HL-60 (cell line): ENCODE data around the gene SGCG.

Experiments
- DNase-seq, 2 experiments: peaks; one replicate each; pipeline ENCODE4 v3.0.0-alpha.2; 2010 to 2020; ENCODE audit warnings: low read depth in 1 of 2, low spot score in 1 of 2
- H3K27ac ChIP-seq: fragments of 250-450 bp; sonication (Bioruptor Pico); replicated peaks from 2 replicates; pipeline ENCODE4 v1.5.1; 2020; ENCODE audit warnings: mild to moderate bottlenecking, moderate library complexity
- H3K27me3 ChIP-seq: fragments of 250-450 bp; sonication (Bioruptor Pico); 2 replicates; pipeline ENCODE4 v1.5.1; 2021; ENCODE audit warnings: mild to moderate bottlenecking, moderate library complexity; ENCODE audit not compliant: insufficient read depth, poor library complexity, severe bottlenecking
- H3K4me3 ChIP-seq: replicated peaks from 2 replicates; pipeline ENCODE4 v1.5.1; 2011; ENCODE audit warnings: mild to moderate bottlenecking, control low read depth, low read length; ENCODE audit not compliant: insufficient read depth
- GABPA ChIP-seq: IDR thresholded peaks from 2 replicates; pipeline ENCODE4 v1.6.1; 2012; ENCODE audit warnings: low read depth
- POLR2AphosphoS5 ChIP-seq: IDR thresholded peaks from 2 replicates; pipeline ENCODE4 v1.6.1; 2012; ENCODE audit warnings: low read depth
- REST ChIP-seq: IDR thresholded peaks from 2 replicates; pipeline ENCODE4 v1.6.1; 2012; ENCODE audit warnings: low read depth; ENCODE audit not compliant: insufficient replicate concordance
- SPI1 ChIP-seq: IDR thresholded peaks from 2 replicates; pipeline ENCODE4 v1.6.1; 2012; ENCODE audit warnings: low read depth, mild to moderate bottlenecking, borderline replicate concordance
- long read RNA-seq: library from polyadenylated mRNA; unstranded; transcript quantifications from one replicate; pipeline ENCODE4 v2.0.0, GENCODE V29; 2020
- TF ChIP-seq, protein P1 (sequence below): IDR thresholded peaks from one replicate; pipeline ENCODE4 v1.5.1; 2011; ENCODE audit warnings: low read length, control low read depth, inconsistent platforms; ENCODE audit not compliant: insufficient read depth

SGCG gene, protein sequence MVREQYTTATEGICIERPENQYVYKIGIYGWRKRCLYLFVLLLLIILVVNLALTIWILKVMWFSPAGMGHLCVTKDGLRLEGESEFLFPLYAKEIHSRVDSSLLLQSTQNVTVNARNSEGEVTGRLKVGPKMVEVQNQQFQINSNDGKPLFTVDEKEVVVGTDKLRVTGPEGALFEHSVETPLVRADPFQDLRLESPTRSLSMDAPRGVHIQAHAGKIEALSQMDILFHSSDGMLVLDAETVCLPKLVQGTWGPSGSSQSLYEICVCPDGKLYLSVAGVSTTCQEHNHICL
- long read RNA-seq: 0 reads

DNA sequence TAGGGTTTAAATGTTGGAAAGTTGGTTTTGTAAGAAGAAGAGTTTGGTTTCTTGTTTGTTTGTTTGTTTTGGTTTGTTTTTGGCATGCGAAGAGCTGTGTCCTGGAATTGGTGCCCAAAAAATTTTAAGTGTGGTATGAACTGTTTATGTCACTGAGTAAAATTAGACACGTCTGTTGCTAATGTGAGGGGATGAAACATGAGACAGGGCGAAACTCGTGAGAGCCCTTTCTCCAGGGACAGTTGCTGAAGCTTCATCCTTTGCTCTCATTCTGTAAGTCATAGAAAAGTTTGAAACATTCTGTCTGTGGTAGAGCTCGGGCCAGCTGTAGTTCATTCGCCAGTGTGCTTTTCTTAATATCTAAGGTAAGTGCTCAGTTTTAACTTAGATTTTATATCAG lies at the start of gene SGCG:
Gene SGCG, plus strand, starts transcription at position 269 of the 400 bp plus-strand sequence. CDS start 22,716 bp downstream, outside the sequence.
- peaks cover 5% of the 10 kb centered on the region for H3K27me3 ChIP-seq
- no peak for DNase-seq

DNA sequence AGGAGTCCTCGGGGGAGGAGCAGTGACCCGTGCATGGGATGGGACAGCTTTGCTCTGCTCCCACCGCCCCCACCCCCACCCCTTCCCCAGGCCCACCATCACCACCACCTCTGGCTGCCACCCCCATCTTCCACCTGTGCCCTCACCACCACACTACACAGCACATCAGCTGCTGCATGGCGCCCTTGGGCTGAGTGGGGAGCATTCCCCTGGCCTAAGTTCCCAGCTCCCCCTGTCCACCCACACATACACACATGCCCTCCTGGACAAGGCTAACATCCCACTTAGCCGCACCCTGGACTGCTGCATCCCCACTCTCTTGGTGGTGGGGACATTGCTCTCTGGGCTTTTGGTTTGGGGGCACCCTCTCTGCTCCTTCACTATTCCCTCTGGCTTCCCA lies 46.2 kb upstream of the SGCG start:
- no peak overlapping the region for H3K4me3 ChIP-seq
- H3K27me3 ChIP-seq: no peaks in the 10 kb centered on the region
- H3K27ac ChIP-seq: no peak overlapping the region
- TF ChIP-seq REST (no peak), GABPA (no peak), POLR2AphosphoS5 (no peak), SPI1 (no peak)
- TF ChIP-seq, protein P1, sequence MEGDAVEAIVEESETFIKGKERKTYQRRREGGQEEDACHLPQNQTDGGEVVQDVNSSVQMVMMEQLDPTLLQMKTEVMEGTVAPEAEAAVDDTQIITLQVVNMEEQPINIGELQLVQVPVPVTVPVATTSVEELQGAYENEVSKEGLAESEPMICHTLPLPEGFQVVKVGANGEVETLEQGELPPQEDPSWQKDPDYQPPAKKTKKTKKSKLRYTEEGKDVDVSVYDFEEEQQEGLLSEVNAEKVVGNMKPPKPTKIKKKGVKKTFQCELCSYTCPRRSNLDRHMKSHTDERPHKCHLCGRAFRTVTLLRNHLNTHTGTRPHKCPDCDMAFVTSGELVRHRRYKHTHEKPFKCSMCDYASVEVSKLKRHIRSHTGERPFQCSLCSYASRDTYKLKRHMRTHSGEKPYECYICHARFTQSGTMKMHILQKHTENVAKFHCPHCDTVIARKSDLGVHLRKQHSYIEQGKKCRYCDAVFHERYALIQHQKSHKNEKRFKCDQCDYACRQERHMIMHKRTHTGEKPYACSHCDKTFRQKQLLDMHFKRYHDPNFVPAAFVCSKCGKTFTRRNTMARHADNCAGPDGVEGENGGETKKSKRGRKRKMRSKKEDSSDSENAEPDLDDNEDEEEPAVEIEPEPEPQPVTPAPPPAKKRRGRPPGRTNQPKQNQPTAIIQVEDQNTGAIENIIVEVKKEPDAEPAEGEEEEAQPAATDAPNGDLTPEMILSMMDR: no peak
- no peak for DNase-seq

More for the DNA sequence above, at the start of gene SGCG:
- Histone ChIP-seq H3K27ac (no peak within 1 kb of the TSS), H3K4me3 (no peak within 1 kb of the TSS)
- TF ChIP-seq SPI1 (no peak), GABPA (no peak), REST (no peak)
- TF ChIP-seq, protein P1: no peak

- DNase-seq: no peak
- Histone ChIP-seq H3K27ac (no peak overlapping the region), H3K4me3 (no peak overlapping the region), H3K27me3 (no peaks in the 10 kb centered on the region)
- no peak for TF ChIP-seq GABPA
- no peak for TF ChIP-seq POLR2AphosphoS5
- TF ChIP-seq, protein P1: no peak
- no peak for TF ChIP-seq SPI1
- no peak for TF ChIP-seq REST
Observed at GRCh38 chr13:23140492-23140891, 40.3 kb upstream of the SGCG start.
